M059J (cell line): ENCODE data around the gene VANGL1. TPM values are rescaled to one million over a fixed set of nuclear protein-coding genes. Genes with fewer than 3 reads are reported as not detected.
"Not testable (repeated sequence)": the region's sequence is repeated elsewhere in the genome, so short reads cannot be mapped to it uniquely, and the experiment has no call there.

Experiments used
- DNase-seq: peaks from one replicate; pipeline ENCODE4 v3.0.0-alpha.2; 2012; ENCODE audit warnings: low read depth
- total RNA-seq: library from RNA; depleted of rRNA; stranded (reverse); fragments of >200 nt; shearing (Covaris generic); gene quantifications from 2 replicates; pipeline ENCODE4 v1.2.3, GENCODE V29; 2014; rRNA removed

VANGL1 gene
- total RNA-seq = 14.3 and 24.5 TPM in 2 replicates

- peak; percentile 68 for DNase-seq
Measured at GRCh38 chr1:115641762-115642167, at the start of gene VANGL1. VANGL1 (plus strand) TSS chr1:115641970; CDS start chr1:115651414, 9,444 bp downstream.

- DNase-seq = no peak
Measured at GRCh38 chr1:115592264-115592663, 49.5 kb upstream of the VANGL1 start.

- DNase-seq = no peak
Measured at GRCh38 chr1:115593365-115594259, 48.2 kb upstream of the VANGL1 start.

GRCh38 chr1:115594600-115594999 is 47.2 kb upstream of the VANGL1 start:
- DNase-seq = no peak

GRCh38 chr1:115595279-115596079 is 46.3 kb upstream of the VANGL1 start:
- DNase-seq = peak; percentile 96

- DNase-seq = no peak
Measured at GRCh38 chr1:115596080-115596780, 45.5 kb upstream of the VANGL1 start.

- DNase-seq = no peak
Measured at GRCh38 chr1:115604508-115604907, 37.3 kb upstream of the VANGL1 start.

- no peak for DNase-seq
Measured at GRCh38 chr1:115606305-115606704, 35.5 kb upstream of the VANGL1 start.

- DNase-seq = no peak
Measured at GRCh38 chr1:115609021-115609420, 32.7 kb upstream of the VANGL1 start.

GRCh38 chr1:115613767-115614166 is 28.0 kb upstream of the VANGL1 start:
- DNase-seq = no peak

GRCh38 chr1:115620453-115620852 is 21.3 kb upstream of the VANGL1 start:
- DNase-seq = no peak

GRCh38 chr1:115620950-115621349 is 20.8 kb upstream of the VANGL1 start:
- DNase-seq = no peak

GRCh38 chr1:115624859-115625258 is 16.9 kb upstream of the VANGL1 start:
- DNase-seq = no peak

GRCh38 chr1:115630342-115630741 is 11.4 kb upstream of the VANGL1 start:
- DNase-seq = no peak

- no peak for DNase-seq
Measured at GRCh38 chr1:115632251-115633026, 9.3 kb upstream of the VANGL1 start.

GRCh38 chr1:115633606-115634005 is 8.2 kb upstream of the VANGL1 start:
- not testable (repeated sequence) for DNase-seq

GRCh38 chr1:115637247-115637646 is 4.5 kb upstream of the VANGL1 start:
- not testable (repeated sequence) for DNase-seq

- no peak for DNase-seq
Measured at GRCh38 chr1:115640384-115640783, 1.4 kb upstream of the VANGL1 start.

- peak; percentile 78 for DNase-seq
Measured at GRCh38 chr1:115642168-115643072, 650 bp downstream of the VANGL1 start.

GRCh38 chr1:115643225-115643624 is 1.5 kb downstream of the VANGL1 start:
- DNase-seq = no peak
